DMS114 treated with DMSO at 0.1 percent for 48 hours (cell line): ENCODE measurements around the gene FCN3.
"Not testable (repeated sequence)": the region's sequence is repeated elsewhere in the genome, so short reads cannot be mapped to it uniquely, and the experiment has no call there.

ENCODE experiments used
- DNase-seq: peaks from one replicate; lab custom pipeline; 2025; ENCODE audit not compliant: unreplicated experiment; lab: John Stamatoyannopoulos, UW

The FCN3 gene

DNA sequence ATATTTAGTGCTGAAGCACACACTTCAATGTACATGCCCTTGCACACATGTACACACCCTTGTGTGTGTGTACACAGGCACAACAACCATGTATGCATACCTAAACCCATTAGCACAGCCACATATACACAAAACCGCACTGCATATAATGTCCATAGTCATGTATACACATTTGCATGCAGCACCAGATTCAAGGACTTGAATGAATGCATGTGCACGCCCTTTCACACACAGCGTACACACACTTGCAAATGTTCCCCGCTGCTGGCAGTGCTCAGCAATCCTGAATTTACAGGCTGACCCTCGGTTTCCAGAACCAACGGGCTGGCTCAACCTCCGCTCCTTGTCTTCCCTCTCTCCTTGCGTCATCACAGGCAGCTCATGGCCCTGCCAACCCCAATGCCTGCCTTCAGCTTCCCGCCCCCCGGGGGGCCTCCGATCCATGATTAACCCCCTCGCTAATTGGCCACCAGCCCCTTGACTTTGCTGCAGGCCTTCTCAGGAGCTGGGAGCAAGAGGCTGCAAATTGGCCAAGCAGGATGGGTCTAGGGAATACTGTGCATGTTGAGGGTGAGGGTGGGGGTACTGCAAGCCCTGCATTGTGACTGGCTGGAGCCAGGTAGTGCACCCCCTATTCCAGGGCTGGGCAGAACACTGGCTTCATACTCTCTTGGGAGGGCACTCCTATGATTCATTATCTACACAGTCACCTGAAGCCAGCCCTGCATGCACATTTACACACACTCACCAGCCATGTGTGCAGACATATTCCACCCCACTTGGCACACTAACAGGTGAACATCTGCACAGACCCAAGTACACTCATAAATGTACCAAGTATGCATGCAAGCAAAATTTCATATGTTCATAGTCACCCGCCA lies 25.7 kb upstream of the FCN3 start:
- no peak for DNase-seq

- no peak for DNase-seq
These were observed 24.8 kb upstream of the FCN3 start for GRCh38 chr1:27399251-27400025.

DNA sequence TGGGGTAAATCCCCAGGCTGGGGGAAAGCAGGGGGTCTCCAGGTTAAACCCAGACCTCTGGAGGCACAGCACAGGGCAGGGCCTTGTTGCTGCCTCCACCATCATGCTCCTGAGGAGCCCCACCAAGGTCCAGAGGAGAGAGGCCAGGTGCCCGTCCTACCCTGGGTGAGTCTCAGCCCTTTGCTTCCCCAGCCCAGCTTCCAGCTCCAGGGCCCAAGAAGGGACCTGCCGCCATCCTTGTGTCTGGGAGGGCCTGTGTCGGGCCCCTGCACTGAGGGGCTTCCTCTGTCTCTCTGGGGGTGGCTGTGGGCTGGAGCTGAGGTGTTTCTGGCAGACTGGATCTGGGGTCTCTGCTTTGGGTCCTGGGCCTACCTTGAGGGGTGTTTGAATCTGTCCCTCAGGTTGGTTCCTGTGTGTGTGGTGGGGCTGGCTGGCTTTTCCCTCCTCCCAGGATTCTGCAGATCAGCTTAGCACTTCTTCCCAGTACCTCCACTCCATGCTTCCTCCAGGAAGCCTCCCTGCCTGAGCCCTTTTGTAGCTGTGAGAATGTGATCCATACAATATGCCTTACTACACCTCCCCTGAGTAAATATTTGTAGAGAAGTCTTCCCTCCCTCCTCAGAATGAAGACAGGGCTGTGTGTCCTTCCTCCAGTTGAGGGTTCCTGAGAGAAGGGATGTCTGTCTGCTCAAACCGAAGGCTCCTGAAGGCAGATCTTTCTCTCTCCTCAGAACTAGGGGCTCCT lies 24.0 kb upstream of the FCN3 start:
- DNase-seq = no peak

DNA sequence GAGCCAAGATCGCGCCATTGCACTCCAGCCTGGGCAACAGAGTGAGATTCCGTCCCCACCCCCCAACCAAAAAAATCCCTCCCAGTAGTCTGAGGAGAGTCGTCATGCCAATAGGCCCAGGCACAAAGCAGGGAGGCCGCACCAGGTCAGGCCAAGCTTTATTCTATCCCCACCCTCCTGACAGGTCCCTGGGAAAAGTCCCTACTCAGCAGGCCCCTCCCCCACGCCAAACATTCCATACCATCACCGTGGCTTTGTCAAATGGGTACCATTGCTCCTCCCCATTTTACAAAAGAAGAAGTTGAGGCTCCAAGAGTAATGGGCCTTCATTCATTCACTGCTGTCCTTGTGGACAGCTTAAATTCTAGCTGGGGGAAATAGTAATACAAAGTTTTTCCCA lies 23.1 kb upstream of the FCN3 start:
- no peak for DNase-seq

DNA sequence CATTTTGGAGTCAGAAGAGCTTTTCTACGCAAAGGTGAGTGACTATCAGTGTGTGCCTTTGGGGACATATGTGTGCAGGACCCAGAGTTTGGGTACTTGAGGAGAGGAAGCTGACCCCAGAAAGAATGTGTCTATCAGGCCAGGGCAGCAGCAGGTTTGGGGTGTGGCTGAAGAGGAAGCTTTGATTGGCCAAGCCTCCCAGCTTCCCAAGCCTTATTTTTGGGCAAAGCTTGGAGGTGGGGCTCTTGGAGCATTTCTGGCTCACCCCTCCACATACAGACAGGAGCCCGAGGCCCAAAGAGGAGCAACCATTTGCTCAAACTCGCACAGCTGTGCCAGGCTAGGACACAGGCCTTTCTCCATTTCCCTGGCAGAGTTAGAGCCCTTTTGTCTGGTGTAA lies 22.5 kb upstream of the FCN3 start:
- no peak for DNase-seq

GRCh38 chr1:27395441-27396195 lies 21.0 kb upstream of the FCN3 start:
- peak; percentile 47 for DNase-seq

GRCh38 chr1:27394925-27395324 lies 20.3 kb upstream of the FCN3 start:
- no peak for DNase-seq

DNA sequence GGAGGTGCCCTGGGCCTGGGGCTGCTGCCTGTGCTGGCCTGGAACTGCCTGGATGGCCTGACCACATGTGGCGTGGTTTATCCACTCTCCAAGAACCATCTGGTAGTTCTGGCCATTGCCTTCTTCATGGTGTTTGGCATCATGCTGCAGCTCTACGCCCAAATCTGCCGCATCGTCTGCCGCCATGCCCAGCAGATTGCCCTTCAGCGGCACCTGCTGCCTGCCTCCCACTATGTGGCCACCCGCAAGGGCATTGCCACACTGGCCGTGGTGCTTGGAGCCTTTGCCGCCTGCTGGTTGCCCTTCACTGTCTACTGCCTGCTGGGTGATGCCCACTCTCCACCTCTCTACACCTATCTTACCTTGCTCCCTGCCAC lies 19.6 kb upstream of the FCN3 start:
- DNase-seq = no peak

DNA sequence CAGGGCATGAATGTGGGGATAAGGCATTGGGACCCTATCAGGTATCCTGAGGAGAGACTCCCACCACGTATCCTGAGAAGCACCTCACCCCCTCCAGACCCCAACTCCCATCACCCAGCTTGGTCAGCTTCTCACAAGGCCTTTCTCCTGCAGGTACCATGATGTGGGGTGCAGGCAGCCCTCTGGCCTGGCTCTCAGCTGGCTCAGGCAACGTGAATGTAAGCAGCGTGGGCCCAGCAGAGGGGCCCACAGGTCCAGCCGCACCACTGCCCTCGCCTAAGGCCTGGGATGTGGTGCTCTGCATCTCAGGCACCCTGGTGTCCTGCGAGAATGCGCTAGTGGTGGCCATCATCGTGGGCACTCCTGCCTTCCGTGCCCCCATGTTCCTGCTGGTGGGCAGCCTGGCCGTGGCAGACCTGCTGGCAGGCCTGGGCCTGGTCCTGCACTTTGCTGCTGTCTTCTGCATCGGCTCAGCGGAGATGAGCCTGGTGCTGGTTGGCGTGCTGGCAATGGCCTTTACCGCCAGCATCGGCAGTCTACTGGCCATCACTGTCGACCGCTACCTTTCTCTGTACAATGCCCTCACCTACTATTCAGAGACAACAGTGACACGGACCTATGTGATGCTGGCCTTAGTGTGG lies 19.1 kb upstream of the FCN3 start:
- no peak for DNase-seq

DNA sequence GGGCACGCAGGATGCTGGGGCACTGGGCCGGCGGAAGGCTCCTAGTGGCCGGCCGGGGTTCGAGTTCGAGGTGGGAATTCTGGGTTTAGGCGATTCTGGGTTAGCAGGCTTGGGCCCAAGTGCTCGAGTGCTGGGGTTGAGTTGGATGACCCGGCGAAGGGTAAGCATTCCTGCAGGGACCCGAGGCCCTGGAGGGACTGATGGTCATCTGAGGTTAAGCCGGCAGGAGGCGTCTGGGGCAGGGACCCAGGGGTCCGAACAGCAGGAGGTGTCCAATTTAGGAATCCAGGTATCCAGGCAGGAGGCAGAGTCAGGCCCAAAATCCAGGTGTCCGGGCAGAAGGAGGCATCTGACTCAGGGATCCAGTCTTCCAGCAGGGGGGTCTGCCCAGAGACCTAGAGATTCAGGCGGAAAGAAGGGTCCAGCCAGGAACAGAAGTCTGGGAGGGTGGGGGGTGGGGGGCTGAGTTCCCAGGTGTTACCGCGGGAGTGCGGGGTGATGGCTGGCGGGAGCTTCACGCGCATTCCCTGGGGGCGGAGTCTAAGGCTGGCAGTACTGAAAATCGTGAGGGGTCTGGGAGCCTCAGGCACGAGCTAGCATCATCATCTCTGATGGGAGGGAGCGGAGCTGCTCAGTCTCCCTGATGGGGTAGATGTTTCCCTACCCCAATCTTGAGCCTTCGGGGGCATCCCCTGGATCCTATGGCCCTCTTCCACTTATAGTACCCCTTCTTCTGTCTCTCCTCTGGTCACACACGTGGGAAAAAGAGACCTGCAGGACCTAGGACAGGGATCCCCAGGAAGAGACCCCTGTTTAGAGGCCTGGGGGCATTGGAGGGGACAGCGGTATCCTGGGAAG lies 18.4 kb upstream of the FCN3 start:
- DNase-seq = no peak

- peak; percentile 87 for DNase-seq
These were observed 17.6 kb upstream of the FCN3 start, which contains the start of gene GPR3 for GRCh38 chr1:27392096-27392777. TSS of gene GPR3 (plus strand) at chr1:27392622. CDS start at chr1:27393799, 1,177 bp downstream.

GRCh38 chr1:27391511-27392095 lies 17.0 kb upstream of the FCN3 start:
- no peak for DNase-seq

DNA sequence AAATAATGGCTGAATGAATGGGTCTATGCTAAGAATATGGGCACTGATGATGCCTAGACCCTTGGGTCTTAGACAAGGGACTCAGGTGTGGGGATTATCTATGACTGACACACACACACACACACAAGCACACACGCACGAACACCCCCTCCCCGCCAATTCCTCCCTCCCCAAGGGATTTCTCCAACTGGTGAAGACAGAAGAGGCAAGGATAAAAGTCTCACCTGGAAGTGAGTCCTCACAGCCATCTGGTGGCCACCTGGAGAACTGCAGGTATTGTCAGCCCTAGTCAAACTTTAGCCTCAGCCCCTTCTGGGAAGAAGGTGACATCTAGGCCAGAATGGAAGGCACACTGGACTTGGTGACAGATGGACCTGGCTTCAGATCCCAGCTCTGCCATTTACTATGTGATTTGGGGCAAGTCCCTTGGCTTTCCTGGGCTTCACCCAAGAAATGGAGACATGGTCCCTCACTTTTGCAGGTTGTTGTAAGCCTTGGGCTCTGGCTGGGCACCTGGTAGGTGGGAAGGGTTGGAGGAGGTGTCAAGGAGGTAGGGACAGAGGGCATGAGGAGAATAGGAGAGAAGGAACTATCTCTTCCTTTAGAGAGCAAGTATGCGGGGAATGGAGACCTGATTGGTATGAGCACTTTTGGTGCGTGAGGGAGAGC lies 13.8 kb upstream of the FCN3 start:
- DNase-seq = peak; percentile 21

- DNase-seq = not testable (repeated sequence)
These were observed 10.2 kb upstream of the FCN3 start for GRCh38 chr1:27384797-27385196.

- DNase-seq = no peak
These were observed 9.0 kb upstream of the FCN3 start for GRCh38 chr1:27383661-27384060.

GRCh38 chr1:27383039-27383605 lies 8.5 kb upstream of the FCN3 start, which contains the start of gene CD164L2:
TSS of gene CD164L2 (minus strand) at chr1:27383333. CDS start at chr1:27383239, 94 bp downstream.
- no peak for DNase-seq

- no peak for DNase-seq
These were observed 7.5 kb upstream of the FCN3 start for GRCh38 chr1:27381969-27382762.
